Stimulated activated CD4-positive, alpha-beta T cell treated with anti-CD3 and anti-CD28 coated beads, Interleukin-12 subunit alpha, Interleukin-12 subunit beta, amount 100 ng/mL, for 4 hours (primary cell): ENCODE data around the gene ELAC1.
"Not testable (repeated sequence)": the region's sequence is repeated elsewhere in the genome, so short reads cannot be mapped to it uniquely, and the experiment has no call there.

ENCODE experiments used
- DNase-seq: peaks from one replicate; pipeline ENCODE4 v3.0.0-alpha.2; 2020

ELAC1 gene

DNA sequence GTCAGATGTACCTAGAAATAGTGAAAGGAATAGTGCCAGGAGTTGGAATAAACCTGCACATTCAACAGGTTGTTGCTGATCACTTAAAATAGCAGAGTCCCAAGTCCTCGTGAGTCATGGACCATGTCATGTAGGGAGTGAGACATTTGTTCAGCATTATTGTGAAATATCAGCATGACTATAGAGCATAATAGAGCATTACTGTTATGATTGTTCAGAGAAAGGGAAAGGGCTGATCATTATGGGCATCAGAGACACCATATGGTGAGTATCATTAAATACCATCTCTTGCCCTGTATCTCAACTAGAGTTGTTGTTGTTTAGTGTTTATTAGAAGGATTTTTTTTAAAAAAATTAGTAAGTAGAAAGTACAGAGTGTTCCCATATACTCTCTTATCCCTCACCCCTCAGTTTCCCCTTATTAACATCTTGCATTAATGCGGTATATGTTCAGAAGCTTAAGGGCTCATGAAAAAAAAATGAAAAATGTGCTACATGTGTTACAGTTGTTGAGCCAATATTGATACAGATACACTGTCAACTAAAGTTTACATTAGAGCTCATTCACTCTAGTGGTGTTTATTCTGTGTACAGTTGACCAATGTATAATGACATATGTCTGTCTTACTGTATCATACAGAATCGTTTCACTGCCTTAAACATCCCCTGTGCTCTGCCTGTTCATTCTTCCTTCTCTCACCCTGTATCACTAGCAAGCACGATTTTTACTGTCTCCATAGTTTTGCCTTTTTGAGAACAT is 5.7 kb downstream of the ELAC1 start:
- DNase-seq: no peak

DNA sequence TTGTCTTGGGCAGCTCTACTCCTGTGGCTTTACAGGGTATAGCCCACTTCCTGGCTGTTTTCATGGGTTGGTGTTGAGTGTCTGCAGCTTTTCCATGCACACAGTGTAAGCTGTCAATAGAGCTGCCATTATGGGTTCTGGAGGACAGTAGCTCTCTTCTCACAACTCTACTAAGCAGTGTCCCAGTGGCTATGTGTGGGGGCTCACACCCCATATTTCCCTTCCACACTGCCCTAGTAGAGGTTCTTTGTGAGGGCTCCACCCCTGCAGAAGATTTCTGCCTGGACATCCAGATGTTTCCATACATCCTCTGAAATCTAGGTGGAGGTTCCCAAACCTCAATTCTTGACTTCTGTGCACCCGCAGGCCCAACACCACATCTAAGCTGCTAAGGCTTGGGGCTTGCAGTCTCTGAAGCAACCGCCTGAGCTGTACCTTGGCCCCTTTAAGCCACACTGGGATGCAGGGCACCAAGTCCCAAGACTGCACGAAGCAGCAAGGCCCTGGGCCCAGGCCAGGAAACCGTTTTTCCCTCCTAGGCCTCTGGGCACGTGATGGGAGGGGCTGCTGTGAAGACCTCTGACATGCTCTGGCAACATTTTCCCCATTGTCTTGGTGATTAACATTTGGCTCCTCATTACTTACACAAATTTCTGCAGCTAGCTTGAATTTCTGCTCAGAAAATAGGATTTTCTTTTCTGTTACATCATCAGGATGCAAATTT is 9.4 kb downstream of the ELAC1 start:
- no peak for DNase-seq

DNA sequence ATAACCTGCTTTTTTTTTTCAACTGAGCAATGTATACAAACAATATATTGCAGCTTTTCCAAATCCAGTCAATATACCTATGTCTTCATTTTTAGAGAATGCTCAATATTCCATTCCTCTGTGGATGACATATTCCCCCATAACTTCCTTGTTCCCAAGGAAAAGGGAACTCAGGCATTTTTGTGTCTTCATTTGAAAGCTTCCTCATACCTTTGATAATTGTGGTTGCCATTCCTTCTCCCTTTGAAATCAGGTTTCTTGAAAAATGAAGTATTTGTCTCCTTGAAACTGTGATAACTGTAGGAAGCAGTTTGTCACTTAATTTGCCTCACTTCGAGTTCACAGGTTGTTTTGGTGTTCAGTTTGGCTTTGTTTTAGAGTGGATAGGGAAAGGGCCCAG is 13.5 kb downstream of the ELAC1 start:
- no peak for DNase-seq

DNA sequence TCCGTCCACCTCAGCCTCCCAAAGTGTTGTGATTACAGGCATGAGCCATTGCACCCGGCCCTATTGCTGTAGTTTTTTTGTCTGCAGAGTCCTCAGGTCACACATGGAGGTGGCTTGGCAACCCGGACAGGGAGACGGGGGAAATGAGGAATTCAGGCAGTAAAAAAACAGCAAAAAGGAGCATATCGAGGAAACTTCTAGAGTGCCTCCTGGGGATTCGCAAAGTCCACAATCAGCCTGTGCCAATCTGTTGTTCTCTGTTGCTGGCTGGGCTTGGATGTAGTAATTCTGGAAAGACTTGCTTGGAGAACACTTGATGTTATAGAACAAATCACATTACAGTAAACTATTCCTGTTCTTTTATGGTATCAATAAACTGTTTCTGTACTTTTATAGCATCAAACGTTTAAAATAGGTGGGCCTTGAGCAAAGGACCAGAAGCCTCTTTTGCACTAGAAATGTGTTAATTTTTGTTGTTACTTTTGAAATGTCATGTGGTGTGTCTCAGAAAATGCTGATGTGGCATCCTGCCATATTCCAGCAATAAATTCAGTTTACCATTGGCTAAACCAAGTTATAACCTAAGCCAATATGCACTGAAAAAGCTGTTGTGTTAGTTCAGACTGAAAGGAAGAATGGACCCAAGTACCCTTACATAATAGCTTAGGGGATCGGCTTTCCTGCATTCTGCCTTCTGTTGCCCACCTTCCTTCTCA is 14.4 kb downstream of the ELAC1 start:
- no peak for DNase-seq

DNA sequence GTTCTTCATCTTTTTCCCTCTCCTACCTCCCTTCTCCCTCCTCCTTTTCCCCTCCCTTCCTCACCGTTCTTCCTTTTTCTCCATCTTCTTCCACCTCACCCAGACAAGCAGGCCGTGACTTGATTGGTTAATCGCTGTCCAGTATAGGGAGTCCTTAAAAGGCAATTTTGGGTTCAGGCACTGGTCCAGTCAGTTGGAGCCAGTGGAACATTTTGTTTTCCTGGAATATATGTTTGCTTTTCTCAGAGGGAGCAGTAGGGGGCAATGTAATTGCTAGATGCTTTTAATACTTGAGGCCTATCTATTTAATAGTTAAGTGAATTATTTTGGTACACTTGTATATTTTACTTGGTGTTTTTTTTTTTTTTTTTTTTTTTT is 15.0 kb downstream of the ELAC1 start:
- DNase-seq: no peak

DNA sequence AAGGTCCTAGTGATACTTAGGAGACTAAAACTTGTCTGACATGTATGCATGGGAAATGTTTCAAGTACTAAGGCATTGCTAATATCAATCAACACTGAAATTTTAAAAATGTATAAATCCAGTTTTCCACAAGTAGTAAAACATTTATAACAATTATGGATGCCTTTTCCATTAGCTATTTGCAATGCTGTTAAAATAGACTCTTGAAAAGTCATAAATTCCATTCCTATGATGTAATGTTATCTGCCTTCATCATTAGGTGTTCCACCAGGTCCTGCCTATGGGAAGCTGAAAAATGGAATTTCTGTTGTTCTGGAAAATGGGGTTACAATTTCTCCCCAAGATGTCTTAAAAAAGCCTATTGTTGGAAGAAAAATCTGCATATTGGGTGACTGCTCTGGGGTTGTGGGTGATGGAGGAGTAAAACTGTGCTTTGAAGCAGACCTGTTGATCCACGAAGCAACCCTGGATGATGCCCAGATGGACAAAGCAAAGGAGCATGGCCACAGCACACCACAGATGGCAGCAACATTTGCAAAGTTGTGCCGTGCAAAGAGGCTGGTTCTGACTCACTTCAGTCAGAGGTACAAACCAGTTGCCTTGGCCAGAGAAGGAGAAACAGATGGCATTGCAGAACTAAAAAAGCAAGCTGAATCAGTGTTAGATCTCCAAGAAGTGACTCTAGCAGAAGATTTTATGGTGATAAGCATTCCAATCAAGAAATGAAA is 18.7 kb downstream of the ELAC1 start:
- DNase-seq: no peak

DNA sequence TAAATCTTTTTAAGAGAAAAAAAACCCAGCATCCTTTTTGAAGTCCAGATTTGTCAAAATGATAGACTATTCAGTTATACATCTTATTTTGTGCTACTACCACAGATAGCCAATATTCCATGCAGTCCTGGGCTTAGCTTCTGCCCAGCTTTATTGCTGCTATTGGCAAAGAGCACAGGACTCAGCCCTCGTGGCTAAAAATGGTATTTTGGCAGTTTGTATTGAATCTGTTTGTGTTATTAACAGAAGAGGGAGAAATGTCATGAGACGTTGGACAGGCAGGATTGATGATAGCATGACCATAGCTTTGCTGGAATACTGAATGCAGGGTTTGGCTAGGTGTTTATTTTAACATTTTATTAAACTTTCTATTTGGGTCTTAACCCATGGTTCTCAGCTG is 19.4 kb downstream of the ELAC1 start:
- DNase-seq: no peak

DNA sequence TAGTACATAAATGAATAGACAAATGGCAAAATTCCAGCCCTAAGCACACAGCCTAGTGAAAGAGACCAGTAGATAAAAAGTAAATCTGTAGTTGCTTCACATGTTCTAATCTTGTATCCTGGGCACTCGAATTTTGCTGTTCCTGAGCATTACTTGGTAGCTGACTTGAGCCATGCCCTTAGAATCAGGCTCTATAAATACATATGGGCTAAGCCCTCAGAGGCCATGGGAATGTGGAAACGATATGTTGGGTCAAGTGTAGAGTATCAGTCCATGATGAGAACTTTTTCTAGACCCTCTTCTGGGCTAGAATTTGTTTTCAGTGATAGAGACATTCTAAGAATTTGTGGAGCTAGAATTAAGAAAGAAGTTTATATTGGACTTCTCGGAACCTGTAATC is 21.9 kb downstream of the ELAC1 start:
- DNase-seq: no peak

DNA sequence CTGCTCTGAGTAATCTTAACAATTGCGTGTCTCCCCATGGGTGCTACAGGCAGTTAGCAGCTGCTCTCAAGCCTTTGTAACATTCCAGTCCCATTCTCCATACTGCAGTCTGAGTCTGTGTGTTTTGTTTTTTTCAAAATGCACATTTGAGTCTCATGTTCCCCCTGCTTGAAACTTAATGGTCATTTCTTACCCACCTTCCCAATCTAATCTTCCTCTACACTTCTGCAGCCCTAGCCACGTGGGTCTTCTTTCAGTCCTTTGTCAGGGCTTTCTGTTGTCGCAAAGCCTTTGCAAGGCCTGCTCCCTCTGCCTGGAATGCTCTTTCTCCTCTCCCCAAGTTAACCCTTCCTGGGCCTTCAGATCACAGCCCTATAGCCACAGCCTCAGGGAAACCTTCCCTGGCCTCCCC is 24.5 kb downstream of the ELAC1 start:
- DNase-seq: no peak

DNA sequence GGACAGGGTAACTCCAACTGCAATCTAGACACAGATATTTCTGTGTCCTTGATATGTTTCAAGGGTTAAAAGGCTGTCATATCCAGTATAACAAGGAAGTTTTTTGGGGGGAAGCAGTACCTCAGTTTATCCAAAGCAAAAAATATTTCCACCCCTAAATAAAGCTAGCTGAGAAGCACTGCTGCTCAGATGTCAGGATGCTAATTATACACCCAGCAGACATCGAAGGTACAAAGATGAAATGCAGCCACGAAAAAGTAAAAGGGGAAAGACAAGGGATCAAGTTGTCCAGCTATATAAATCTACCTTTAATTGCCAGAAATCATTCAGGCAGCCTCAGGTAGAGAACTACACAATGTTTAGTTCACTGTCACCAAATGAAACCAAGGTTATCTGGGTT is 26.2 kb downstream of the ELAC1 start:
- DNase-seq: no peak

DNA sequence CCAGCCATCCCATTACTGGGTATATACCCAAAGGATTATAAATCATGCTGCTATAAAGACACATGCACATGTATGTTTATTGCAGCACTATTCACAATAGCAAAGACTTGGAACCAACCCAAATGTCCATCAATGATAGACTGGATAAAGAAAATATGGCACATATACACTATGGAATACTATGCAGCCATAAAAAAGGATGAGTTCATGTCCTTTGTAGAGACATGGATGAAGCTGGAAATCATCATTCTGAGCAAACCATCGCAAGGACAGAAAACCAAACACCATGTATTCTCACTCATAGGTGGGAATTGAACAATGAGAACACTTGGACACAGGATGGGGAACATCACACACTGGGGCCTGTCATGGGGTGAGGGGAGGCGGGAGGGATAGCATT is 35.3 kb downstream of the ELAC1 start:
- DNase-seq: not testable (repeated sequence)

DNA sequence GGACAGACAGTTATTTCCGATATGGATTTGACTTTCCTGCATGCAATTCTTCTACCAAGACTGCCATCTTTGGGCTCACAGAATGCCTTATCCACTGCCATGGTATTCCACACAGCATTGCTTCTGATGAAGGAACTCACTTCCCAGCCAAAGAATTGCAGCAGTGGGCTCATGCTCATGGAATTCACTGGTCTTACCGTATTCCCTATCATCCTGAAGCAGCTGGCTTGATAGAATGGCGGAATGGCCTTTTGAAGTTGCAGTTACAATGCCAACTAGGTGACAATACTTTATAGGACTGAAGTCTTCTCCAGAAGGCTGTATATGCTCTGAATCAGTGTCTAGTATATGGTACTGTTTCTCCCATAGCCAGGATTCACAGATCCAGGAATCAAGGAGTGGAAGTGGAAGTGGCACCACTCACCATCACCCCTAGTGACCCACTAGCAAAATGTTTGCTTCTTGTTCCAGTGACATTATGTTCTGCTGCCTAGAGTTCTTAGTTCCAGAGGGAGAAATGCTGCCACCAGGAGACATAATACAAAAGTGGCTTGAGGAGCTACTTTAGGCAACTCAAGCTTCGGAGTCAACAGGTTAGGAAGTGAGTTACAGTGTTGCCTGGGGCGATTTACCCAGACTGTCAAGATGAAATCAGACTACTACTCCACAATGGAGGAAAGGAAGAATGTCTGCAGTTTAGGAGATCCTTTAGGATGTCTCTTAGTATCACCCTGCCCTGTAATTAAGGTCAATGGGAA is 38.4 kb downstream of the ELAC1 start:
- no peak for DNase-seq

DNA sequence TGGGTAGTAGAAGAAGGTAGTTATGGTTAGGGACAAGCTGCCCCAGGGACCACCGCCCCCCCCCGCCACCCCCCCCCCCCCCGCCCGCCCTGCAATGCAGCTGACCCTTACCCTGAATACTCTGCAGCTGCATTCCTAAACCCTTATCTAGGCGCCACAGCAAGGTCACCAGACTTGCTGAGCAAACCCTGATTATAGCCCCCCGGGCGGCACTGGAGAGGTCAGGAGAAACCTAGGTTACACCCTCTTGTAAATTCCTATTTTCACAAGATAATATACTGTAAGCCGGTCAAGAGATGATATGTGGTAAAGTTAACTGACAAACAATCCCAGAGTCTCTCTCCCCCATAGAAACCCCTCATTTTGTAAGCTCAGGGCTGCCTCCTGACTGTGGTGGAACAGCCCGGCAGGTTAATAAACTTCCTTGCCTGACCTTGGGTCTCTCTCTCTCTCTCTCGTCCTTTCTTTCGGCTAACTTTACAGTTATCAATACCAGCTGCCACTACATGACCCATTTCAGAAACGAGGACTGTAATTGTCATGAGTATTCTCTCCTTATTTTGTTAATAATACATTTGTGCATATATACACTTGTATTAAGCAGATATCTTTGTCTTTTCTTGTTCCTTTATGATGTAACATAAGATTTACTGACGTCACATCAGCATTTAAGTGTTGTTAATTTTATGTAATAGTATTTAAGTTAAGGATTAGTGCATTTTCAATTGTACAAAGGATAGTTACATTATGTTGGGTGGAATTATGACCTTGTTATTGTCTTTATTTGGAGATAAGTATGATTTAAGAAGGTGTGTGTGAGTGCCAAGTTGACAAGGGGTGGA is 39.3 kb downstream of the ELAC1 start:
- no peak for DNase-seq

DNA sequence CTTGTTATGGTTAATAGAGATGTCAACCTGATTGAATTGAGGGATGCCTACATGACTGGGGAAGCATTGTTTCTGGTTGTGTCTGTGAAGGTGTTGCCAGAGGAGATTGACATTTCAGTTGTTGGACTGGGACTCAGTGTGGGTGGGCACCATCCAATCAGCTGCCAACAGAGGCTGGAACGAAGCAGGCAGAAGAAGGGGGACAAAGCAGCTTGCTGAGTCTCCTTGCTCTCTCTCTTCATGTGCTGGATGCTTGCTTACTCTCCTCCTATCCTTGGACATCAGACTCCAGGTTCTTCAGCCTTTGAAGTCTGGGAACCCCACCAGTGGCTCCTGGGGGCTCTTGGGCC is 39.9 kb downstream of the ELAC1 start:
- DNase-seq: no peak

DNA sequence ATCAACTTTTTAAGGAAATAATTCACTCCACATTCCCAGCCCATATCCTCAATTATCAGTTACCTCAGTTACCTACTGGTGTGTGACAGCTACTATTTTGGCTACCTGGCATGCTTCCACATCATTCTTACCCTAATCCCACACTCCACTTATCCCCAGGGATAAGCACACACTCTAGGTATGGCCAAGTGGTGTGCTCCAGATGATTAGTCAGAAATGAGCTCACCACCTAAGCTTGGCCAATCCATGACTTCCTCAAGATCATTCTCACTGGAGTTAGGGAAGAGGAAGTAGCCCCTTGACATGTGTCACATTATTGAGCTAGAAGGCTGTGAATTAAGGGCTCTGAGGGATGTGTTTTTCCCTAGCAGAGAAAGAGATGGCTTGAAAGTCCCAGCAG is 41.2 kb downstream of the ELAC1 start:
- DNase-seq: no peak

DNA sequence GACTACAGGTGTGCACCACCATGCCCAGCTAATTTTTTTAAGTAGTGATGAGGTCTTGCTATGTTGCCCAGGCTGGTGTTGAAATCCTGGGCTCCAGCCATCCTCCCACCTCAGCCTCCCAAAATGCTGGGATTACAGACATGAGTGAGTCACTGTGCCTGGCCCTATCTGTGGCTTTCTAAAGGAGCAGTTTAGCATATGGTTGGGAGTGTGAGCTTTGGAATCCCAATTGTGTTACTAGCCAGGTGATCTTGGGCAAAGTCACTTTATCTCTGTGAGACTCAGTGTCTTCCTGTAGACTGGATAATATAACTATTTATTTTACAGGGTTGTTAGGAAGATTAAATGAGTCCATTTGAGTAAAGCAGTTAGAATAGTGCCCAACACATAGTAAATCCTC is 42.4 kb downstream of the ELAC1 start:
- DNase-seq: no peak

DNA sequence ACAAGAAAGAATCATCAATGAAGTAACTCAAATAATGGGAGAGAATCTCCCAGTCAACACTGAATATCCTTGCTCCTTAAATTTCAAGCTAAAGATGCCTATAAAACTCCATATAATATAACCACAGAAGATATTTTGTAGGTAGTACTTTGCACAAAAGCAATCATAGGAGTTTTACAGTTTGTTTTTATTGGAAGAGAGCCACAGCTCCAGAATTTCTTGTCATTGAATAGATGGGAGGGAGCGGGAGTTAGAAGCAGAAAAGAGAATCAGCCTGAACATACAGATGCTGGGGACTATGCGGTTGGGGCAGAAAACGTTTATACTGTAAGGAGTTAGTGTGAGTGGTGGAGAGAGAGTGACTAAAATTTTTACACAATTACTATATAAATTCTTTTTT is 43.9 kb downstream of the ELAC1 start:
- no peak for DNase-seq

DNA sequence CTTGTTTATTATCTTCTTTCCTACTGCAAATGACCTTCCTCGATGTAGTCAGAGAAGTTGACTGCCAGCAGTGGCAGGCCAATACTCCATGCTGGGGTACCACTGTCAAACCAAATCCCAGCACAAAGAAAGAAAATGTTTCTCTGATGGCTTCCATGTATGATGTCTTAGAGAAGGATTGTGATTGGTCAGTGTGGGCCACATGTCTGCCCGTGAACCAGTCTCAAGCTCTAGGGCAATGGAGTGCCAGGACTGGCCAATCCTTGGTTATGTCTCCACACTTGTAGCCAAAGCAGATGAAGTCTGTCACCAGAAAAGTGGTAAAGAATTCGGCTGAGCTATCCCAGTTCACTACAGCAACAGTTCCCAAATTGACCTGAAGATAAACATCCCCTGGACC is 44.6 kb downstream of the ELAC1 start:
- DNase-seq: no peak

DNA sequence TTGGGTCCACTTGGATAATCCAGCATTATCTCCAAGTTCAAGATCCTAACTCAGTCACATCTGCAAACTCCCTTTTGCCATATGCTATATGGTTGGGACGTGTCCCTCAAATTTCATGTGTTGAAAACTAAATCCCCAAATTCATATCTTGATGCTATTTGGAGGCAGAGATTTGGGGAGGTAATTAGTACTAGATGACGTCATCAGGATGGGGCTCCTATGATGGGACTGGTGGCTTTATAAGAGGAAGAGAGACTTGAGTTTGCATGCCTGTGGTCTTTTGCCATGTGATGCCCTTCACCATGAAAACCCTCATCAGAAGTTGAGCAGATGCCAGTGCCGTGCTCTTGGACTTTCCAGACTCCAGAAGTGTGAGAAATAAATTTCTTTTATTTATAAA is 45.4 kb downstream of the ELAC1 start:
- no peak for DNase-seq

DNA sequence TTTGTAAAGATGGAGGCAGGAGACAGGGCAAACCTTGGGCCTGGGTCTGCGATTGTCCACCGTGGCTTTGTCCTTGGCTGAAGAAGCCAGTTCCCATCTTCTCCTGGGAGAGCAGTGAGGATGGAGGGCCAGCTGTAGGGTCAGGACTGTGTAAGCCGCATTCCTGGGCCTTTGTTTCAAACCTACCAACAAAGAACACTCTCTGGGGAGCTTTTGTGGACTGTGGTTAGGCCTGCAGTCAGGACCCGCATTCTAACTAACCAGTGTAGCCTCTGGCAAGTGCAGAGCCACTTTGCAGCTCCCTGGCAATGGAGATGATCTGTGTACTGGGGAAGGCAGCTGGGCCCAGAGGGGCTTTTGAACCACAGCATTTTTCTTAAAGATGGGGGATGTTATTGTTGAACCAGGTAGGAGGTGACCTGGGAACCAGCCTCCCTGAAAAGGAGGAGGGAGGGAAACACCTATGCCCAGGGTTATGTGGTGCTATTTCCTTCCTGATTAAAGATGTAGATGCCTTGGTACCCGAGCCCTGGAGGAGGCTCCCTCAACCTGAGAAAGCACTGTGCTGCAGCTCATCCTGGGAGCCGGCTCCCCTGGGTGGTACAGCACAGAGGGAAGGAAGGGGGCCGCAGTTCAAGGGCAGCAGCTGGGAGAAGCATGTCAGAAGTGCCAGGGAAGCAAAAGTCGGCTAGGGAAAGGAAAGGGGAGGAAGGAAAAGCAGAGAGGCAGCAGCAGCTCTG is 49.5 kb downstream of the ELAC1 start:
- no peak for DNase-seq

DNA sequence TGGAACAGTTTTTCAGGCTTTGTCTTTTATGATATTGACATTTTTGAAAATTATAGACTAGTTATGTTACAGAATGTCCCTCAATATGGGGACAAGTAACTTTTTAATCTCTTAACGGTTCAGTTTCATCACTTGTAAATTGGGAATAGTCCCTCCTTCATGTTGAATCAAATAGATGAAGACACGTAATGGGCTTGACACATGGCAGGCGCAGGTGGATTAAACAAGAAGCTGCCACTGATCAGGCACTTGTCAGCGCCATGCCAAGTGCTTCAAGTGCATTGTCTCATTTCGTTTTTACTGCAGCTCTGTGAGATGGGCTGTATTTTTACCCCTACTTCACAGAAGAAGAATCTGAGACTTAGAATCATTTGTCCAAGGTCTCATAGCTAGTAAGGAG is 52.7 kb downstream of the ELAC1 start:
- no peak for DNase-seq
